Hepatocyte (in vitro differentiated cells): ENCODE results near the gene RASSF8. TPM values are rescaled to one million over a fixed set of nuclear protein-coding genes. Genes with fewer than 3 reads are reported as not detected.
A peak's percentile ranks its signal among the peaks of the same experiment; 100 is the strongest.

ENCODE experiments used
- DNase-seq: peaks from one replicate; pipeline ENCODE4 v3.0.0-alpha.2; 2016; ENCODE audit warnings: low spot score
- H2AFZ ChIP-seq: fragments of 200-600 bp; sonication (generic); 2 replicates; pipeline ENCODE4 v1.6.0; 2016; ENCODE audit warnings: antibody characterized with exemption, mild to moderate bottlenecking
- H3K27ac ChIP-seq: fragments of 200-600 bp; sonication (generic); 2 replicates; pipeline ENCODE4 v1.5.1; 2016; ENCODE audit warnings: mild to moderate bottlenecking
- H3K27me3 ChIP-seq: fragments of 200-600 bp; sonication (generic); 2 replicates; pipeline ENCODE4 v1.6.1; 2016
- H3K36me3 ChIP-seq: fragments of 200-600 bp; sonication (generic); replicated peaks from 2 replicates; pipeline ENCODE4 v1.5.1; 2016; ENCODE audit warnings: low read depth; ENCODE audit not compliant: insufficient read depth
- H3K4me1 ChIP-seq: fragments of 200-600 bp; sonication (generic); 2 replicates; pipeline ENCODE4 v1.5.1; 2016; ENCODE audit warnings: mild to moderate bottlenecking, moderate library complexity; ENCODE audit not compliant: insufficient read depth
- H3K4me2 ChIP-seq: fragments of 200-600 bp; sonication (generic); 2 replicates; pipeline ENCODE4 v1.6.0; 2016
- H3K4me3 ChIP-seq: fragments of 200-600 bp; sonication (generic); 2 replicates; pipeline ENCODE4 v1.5.1; 2016; ENCODE audit warnings: mild to moderate bottlenecking
- H3K79me2 ChIP-seq: fragments of 200-600 bp; sonication (generic); 2 replicates; pipeline ENCODE4 v1.6.0; 2017; ENCODE audit warnings: mild to moderate bottlenecking
- H3K9me2 ChIP-seq: fragments of 200-600 bp; sonication (generic); replicated peaks from 2 replicates; pipeline ENCODE4 v1.6.0; 2017; ENCODE audit warnings: mild to moderate bottlenecking; ENCODE audit not compliant: insufficient read depth
- H3K9me3 ChIP-seq: fragments of 200-600 bp; sonication (generic); 2 replicates; pipeline ENCODE4 v1.5.1; 2016; ENCODE audit warnings: low read depth, mild to moderate bottlenecking
- H4K20me1 ChIP-seq: fragments of 200-600 bp; sonication (generic); 2 replicates; pipeline ENCODE4 v1.6.0; 2016; ENCODE audit warnings: mild to moderate bottlenecking; ENCODE audit not compliant: insufficient read depth, poor library complexity, severe bottlenecking
- CTCF ChIP-seq: fragments of 200-600 bp; sonication (generic); IDR thresholded peaks from 2 replicates; pipeline ENCODE4 v1.5.1; 2016; ENCODE audit warnings: antibody characterized with exemption, mild to moderate bottlenecking; ENCODE audit not compliant: poor library complexity
- EZH2 ChIP-seq: fragments of 200-600 bp; sonication (generic); IDR thresholded peaks from 2 replicates; pipeline ENCODE4 v1.6.1; 2016; ENCODE audit warnings: antibody characterized with exemption, mild to moderate bottlenecking, borderline replicate concordance
- EZH2phosphoT487 ChIP-seq: fragments of 200-600 bp; sonication (generic); IDR thresholded peaks from one replicate; pipeline ENCODE4 v1.6.1; 2018; ENCODE audit warnings: antibody characterized with exemption, mild to moderate bottlenecking, low read depth, moderate library complexity; ENCODE audit not compliant: unreplicated experiment, severe bottlenecking
- WGBS: methylation state at CpG from one replicate; pipeline ENCODE4 v1.1.6; 2016; ENCODE audit warnings: low lambda C conversion rate; ENCODE audit errors: missing lambda C conversion rate; 5-methylcytosine and 5-hydroxymethylcytosine counted together
- polyA plus RNA-seq: library from polyadenylated mRNA; unstranded; fragments of >200 nt; fragmentation: Nextera tagmentation; extraction: Ambion mirVana; gene quantifications from 2 replicates; pipeline ENCODE4 v1.2.1, GENCODE V29; 2016
- total RNA-seq: library from RNA; depleted of rRNA; stranded (reverse); fragments of >200 nt; gene quantifications from 2 replicates; pipeline ENCODE4 v1.2.3, GENCODE V29; 2014

The RASSF8 gene
- total and polyA plus RNA-seq, 2 experiments from 2014 or later, result 24.6 to 46.2 TPM

DNA sequence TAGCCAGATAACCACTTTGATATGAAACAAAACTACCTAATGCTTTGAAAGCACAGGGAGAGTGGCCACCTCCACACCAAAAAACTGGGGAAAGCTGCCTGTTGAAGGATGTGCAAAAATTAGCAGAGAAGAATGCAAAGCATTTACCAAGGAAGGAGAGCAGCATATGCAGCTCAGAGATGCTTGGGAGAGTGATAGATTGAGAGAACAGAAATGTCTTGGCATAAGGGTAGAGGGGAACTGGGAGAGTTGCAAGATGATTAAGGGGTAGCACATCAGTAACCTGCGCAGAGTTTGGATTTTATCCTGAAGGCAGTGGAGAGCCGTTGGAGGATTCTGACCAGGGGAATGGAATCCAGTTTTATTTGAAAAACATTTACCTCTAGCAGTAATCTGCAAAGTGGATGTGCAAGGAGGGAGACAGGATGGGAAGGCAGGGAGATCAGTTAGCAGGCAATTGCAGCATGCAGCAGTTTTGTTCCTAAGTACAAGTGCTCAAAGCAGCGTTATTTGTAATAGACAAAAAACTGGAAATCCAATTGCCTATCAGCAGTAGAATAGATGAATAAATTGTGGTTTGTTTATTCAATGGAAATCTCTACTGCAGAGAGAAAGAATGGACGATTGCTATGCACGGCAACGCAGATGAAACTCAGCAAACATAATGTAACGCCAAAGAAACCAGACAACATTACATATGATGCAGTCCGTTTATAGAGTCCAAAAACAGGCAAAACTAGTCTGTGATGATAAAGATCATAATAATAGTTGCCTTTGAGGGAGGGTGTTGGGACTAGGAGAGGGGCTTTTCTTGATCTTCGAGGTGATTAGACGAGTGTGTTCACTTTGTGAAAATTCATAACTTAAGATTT lies 84.9 kb downstream of the RASSF8 start:
- TF ChIP-seq CTCF, result no peak
- H3K9me3 ChIP-seq, result no peaks in the 10 kb centered on the region
- H3K4me2 ChIP-seq, result peak overlapping the region; percentile 49
- peaks cover 93% of the 10 kb centered on the region for H3K79me2 ChIP-seq
- no peak overlapping the region for H2AFZ ChIP-seq
- H3K4me3 ChIP-seq, result no peak overlapping the region
- no peaks in the 10 kb centered on the region for H3K27me3 ChIP-seq
- WGBS, result 62% methylated on average over 10 of the region's 10 CpGs
- H3K4me1 ChIP-seq, result peaks cover 27% of the 10 kb centered on the region
- no peaks in the 10 kb centered on the region for H3K9me2 ChIP-seq
- H3K36me3 ChIP-seq, result no peaks in the 10 kb centered on the region
- peaks cover 30% of the 10 kb centered on the region for H4K20me1 ChIP-seq
- peak overlapping the region; percentile 17 for H3K27ac ChIP-seq
- DNase-seq, result no peak

DNA sequence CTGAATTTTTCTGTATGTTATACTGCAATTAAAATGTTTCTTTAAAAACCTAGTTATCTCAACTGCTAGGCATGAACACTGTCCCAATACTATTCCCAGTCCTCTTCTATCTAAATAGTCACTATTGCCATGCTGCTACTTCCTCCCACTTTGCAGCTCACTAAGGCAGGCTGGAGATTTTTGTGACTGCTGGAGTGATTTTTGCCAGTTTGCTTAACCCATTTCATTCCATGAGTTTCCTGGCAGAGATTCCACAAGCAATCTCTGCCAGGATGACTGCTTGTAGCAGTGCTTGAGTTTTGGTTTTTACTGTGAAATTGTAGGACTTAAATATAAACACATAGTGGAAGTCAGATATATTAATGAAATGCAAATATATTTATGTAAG lies 85.5 kb downstream of the RASSF8 start:
- peak overlapping the region; percentile 49 for H3K4me2 ChIP-seq
- DNase-seq, result no peak
- H2AFZ ChIP-seq, result no peak overlapping the region
- TF ChIP-seq EZH2 (no peak), CTCF (no peak)
- no peaks in the 10 kb centered on the region for H3K27me3 ChIP-seq
- no peaks in the 10 kb centered on the region for H3K9me3 ChIP-seq
- peaks cover 30% of the 10 kb centered on the region for H4K20me1 ChIP-seq
- peaks cover 94% of the 10 kb centered on the region for H3K79me2 ChIP-seq
- H3K4me1 ChIP-seq, result peaks cover 27% of the 10 kb centered on the region
- H3K27ac ChIP-seq, result peak overlapping the region; percentile 17
- no peaks in the 10 kb centered on the region for H3K36me3 ChIP-seq
- no peaks in the 10 kb centered on the region for H3K9me2 ChIP-seq
- no peak overlapping the region for H3K4me3 ChIP-seq

- Histone ChIP-seq H3K27ac (no peak overlapping the region), H3K36me3 (no peaks in the 10 kb centered on the region), H4K20me1 (peaks cover 30% of the 10 kb centered on the region), H3K4me2 (no peak overlapping the region), H3K9me3 (no peaks in the 10 kb centered on the region), H2AFZ (no peak overlapping the region), H3K9me2 (no peaks in the 10 kb centered on the region), H3K4me3 (no peak overlapping the region), H3K79me2 (peaks cover 94% of the 10 kb centered on the region), H3K4me1 (peaks cover 27% of the 10 kb centered on the region), H3K27me3 (no peaks in the 10 kb centered on the region)
- no peak for DNase-seq
- TF ChIP-seq EZH2, result no peak
- TF ChIP-seq CTCF, result no peak
- TF ChIP-seq EZH2phosphoT487, result no peak
- WGBS, result 98% methylated on average over 1 of the region's 1 CpG
These were observed 86.1 kb downstream of the RASSF8 start for GRCh38 chr12:26044592-26044991.
